Nucleus accumbens (tissue), 56 donors: Measurements from ENCODE around the gene LRRC73.
"Not testable (repeated sequence)": the region's sequence is repeated elsewhere in the genome, so short reads cannot be mapped to it uniquely, and the experiment has no call there.

ENCODE experiments used
- DNase-seq, 56 donors: peaks; one replicate each; lab custom pipeline; 2025; lab: John Stamatoyannopoulos, UW

LRRC73 gene

DNA sequence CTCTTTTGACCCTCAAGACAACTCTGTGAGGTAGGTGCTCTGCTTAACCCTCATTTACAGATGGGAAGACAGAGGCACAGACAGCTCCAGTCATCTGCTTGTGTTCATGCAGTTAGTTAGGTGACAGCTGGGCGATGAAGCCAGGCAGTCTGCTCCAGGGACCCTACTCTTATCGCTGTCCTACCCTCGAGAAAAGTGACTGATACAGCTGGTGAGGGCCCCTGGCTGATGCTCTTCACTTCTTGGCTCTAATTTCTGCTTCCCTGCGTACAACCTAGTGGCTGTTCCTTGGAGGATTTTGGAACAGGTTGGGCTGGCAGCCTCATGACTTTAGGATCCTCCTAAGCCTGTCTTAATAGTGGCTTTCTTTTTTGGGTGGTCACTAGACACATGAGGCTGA is 41.9 kb downstream of the LRRC73 start:
- DNase-seq, result no peak

DNA sequence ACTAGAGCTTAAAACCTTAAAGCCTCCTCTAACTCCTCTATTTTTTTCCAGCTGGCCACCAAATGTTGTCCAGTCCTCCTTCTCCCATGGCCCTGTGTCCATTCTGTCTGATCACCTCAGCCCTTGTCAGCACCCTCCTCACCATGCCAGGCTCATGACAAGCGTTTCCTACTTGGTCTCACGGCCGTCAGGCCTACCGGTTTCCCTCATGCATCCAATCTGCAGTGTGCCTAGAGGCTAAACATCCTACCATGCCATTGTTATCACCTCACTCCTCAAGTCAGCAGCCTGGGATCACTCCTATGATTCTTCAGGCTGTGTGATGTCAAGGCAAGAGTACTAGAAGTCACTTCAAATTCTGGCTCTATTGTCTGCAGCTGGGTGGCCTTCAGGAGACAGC is 42.4 kb downstream of the LRRC73 start:
- DNase-seq, result no peak

DNA sequence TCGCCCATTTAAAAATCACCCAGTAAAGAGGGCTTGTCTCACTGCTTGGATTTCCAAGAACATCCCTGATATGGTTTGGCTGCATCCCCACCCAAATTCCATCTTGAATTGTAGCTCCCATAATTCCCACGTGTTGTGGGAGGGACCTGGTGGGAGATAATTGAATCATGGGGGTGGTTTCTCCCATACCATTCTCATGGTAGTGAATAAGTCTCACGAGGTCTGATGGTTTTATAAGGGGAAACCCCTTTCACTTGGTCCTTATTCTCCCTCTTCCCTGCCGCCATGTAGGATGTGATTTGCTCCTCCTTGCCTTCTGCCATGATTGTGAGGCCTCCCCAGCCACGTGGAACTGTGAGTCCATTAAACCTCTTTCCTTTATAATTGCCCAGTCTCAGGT is 42.9 kb downstream of the LRRC73 start:
- DNase-seq, result not testable (repeated sequence)

DNA sequence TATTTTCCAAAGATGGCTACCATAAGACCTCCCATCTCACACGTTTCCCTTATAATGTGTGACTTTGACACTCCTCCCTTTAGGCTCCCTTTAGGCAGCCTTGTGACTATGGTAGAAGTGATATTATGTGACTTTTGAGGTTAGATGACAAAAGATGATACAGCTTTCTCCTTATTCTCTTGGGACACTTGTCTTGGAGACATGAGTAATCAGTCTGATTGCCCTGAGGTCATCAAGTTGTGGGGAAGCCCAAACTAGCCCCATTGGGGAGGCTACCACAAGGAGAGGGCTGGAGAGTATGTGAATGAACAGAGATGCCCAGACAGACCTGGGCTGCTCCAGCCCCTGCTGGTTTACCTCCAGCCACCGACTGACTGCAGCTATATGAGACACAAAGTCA is 44.2 kb downstream of the LRRC73 start:
- no peak for DNase-seq

DNA sequence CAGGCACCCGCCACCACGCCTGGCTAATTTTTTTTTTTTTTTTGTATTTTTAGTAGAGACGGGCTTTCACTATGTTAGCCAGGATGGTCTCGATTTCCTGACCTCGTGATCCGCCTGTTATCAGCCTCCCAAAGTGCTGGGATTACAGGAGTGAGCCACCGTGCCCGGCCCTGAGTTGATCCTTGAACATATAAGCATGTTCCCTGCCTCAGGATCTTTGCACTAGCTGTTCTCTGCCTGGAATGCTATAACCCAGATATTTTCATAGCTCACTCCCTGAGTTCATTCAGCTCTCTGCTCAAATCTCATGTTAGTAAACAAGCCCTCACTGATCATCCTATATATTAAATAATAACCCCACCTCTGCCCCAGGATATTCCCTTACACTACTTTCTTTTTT is 45.8 kb downstream of the LRRC73 start:
- no peak for DNase-seq

DNA sequence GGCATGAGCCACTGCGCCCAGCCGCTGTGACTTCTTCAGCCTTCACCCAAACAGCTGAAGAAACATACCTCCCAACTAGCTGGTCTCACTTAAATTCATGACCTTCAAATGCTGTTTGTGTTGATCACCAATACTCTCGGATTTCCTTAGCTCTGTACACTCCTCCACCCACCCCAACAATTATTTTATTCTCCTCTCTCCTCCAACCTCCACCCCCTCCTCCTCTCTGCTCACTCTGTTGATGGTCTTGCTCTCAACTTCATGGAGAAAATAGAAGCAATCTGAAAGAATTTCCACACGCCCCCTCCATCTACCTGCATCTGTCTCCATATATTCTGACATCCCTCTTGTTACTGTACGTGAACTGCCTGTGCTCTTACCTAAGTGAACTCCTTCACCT is 48.2 kb downstream of the LRRC73 start:
- no peak for DNase-seq

DNA sequence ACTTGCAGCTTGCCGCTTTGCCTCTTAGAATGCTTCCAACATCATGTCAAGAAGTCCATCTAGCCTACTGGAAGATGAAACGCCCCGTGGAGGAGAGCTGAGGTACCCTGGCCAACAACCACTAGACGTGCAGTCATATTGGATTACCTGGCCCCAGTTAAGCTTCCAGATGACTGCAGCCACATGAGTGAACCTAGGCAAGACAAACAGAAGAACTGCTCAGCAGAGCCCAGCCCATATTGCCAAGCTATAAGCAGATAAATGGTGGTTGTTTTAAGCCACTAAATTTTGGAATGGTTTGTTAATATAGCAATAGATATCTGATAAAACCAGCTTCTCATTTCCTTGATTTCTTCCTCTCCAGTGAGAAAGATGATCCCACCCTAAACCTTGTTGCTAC is 50.1 kb downstream of the LRRC73 start:
- DNase-seq, result no peak

DNA sequence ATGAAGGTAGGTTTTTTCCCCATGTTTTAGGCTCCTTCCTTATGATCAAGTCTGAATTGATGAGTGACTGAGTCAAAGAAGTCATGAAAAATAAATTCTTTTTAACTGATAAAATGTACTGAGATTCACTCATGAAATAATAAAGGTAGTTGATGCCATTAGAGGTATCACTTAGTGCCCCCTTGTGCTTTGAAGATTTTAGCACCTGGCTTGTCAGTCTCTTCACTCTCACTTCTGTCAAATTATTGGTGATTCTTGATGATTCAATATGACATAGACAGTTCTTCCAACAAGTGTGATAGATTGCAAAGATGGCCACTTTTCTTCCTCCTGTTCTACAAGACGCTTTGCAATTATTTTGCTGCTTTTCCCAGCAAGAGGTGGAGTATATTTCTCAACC is 50.6 kb downstream of the LRRC73 start:
- DNase-seq, result no peak

DNA sequence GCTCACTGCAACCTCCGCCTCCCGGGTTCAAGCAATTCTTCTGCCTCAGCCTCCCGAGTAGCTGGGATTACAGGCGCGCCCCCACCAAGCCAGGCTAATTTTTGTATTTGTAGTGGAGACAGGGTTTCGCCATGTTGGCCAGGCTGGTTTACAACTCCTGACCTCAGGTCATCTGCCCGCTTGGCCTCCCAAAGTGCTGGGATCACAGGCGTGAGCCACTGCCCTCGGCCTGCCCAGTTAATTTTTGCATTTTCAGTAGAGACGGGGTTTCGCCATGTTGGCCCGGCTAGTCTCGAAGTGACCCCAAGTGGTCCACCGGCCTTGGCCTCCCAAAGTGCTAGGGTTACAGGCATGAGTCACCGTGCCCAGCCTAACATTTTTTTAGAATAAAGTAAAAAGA is 52.0 kb downstream of the LRRC73 start:
- DNase-seq, result not testable (repeated sequence)

DNA sequence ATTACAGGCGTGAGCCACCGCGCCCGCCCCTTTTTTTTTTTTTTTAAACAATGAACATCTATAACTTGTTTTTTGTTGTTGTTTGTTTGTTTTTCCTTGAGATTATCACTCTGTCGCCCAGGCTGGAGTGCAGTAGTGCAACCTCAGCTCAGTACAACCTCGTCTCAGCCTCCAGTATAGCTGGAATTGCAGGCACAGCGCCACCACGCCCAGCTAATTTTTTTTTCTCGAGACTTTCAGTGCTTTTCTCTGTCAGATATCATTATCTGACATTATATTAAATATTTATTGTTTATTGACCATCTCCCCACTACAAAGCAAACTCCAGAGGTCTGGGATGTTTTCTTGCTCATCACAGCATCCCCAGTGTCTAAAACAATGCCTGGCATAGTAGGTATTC is 52.5 kb downstream of the LRRC73 start:
- DNase-seq, result no peak
